HCT116 (cell line): ENCODE data around the gene AMOT. TPM values are rescaled to one million over a fixed set of nuclear protein-coding genes. Genes with fewer than 3 reads are reported as not detected.

Experiments
- ATAC-seq: fragments of 200-7000 bp; cut with Tn5 transposase; 2 replicates; pipeline ENCODE4 v1.9.1; 2020; ENCODE audit warnings: mild to moderate bottlenecking, moderate library complexity
- BruUV-seq: library from RNA; stranded (reverse); fragments of 400-500 nt; replicated peaks from 2 replicates; lab custom pipeline; 2021; lab: Mats Ljungman, UMichigan
- CTCF ChIA-PET: fragments of 300-600 bp; sonication (Branson Sonifier 250); formaldehyde crosslinking; loops from one replicate; lab custom pipeline; 2021; ENCODE audit warnings: antibody characterized with exemption; lab: Charles Lee
- POLR2A ChIA-PET: fragments of 300-600, 350-600 bp; sonication (Branson Sonifier 250); formaldehyde crosslinking; loops from one replicate; lab custom pipeline; 2021; ENCODE audit warnings: antibody characterized with exemption; lab: Charles Lee
- RAD21 ChIA-PET, 2 experiments: fragments of 300-600 bp; sonication (Branson Sonifier 250); formaldehyde crosslinking; loops; one replicate each; lab custom pipeline; 2023; ENCODE audit warnings: low total read pairs in 2 of 2; ENCODE audit not compliant: uncharacterized antibody in 2 of 2, unreplicated experiment in 2 of 2, low non-redundant PET in 1 of 2; lab: Charles Lee
- DNase-seq: peaks from one replicate; pipeline ENCODE4 v3.0.0-alpha.2; 2010; ENCODE audit warnings: low read depth, low spot score
- H2AFZ ChIP-seq: fragments of 200-600 bp; shearing (Covaris generic), sonication (generic); 2 replicates; pipeline ENCODE4 v1.6.1; 2017; ENCODE audit warnings: low read depth, mixed run types, mixed read lengths, antibody characterized with exemption, low read length; ENCODE audit not compliant: poor library complexity, severe bottlenecking
- H3K27ac ChIP-seq: 2 replicates; pipeline ENCODE4 v1.5.1; 2012; ENCODE audit warnings: low read depth, low read length
- H3K27me3 ChIP-seq: fragments of 200-600 bp; sonication (generic); 2 replicates; pipeline ENCODE4 v1.6.1; 2016; ENCODE audit warnings: mixed run types, low read length, mixed read lengths; ENCODE audit not compliant: insufficient read depth
- H3K36me3 ChIP-seq, 2 experiments: fragments of 200-500 bp in 1 of 2; fragments of 200-600 bp in 1 of 2; sonication (Bioruptor generic) in 1 of 2; sonication (generic) in 1 of 2; 2 replicates each; pipeline versions ENCODE4 v1.5.1 to v1.6.1; 2014 to 2016; ENCODE audit warnings: low read length in 2 of 2, inconsistent platforms in 1 of 2, mixed read lengths in 1 of 2, mixed run types in 1 of 2; ENCODE audit not compliant: insufficient read depth in 2 of 2, control insufficient read depth in 1 of 2
- H3K4me1 ChIP-seq, 2 experiments: fragments of 200-600 bp in 1 of 2; sonication (generic) in 1 of 2; 2 replicates each; pipeline versions ENCODE4 v1.5.1 to v1.6.1; 2012 to 2017; ENCODE audit warnings: low read length in 2 of 2, inconsistent platforms in 1 of 2, mild to moderate bottlenecking in 1 of 2, mixed read lengths in 1 of 2, mixed run types in 1 of 2, moderate library complexity in 1 of 2; ENCODE audit not compliant: insufficient read depth in 2 of 2, control insufficient read depth in 1 of 2
- H3K4me2 ChIP-seq: fragments of 200-600 bp; sonication (generic); 2 replicates; pipeline ENCODE4 v1.6.1; 2017; ENCODE audit warnings: mixed run types, low read length, mixed read lengths
- H3K4me3 ChIP-seq, 2 experiments: fragments of 200-600 bp in 1 of 2; sonication (generic) in 1 of 2; replicated peaks in 1 of 2; 2 replicates each; pipeline ENCODE4 v1.5.1; 2011 to 2016; ENCODE audit warnings: low read length in 2 of 2, control low read depth in 1 of 2, low read depth in 1 of 2, mild to moderate bottlenecking in 1 of 2, mixed read lengths in 1 of 2, mixed run types in 1 of 2
- H3K79me2 ChIP-seq: fragments of 200-600 bp; sonication (generic); 2 replicates; pipeline ENCODE4 v1.6.1; 2017; ENCODE audit warnings: mild to moderate bottlenecking, mixed run types, low read length, moderate library complexity, mixed read lengths; ENCODE audit not compliant: insufficient read depth
- H3K9ac ChIP-seq: fragments of 200-600 bp; sonication (generic); 2 replicates; pipeline ENCODE4 v1.6.1; 2016; ENCODE audit warnings: low read length, mixed read lengths
- H3K9me2 ChIP-seq: fragments of 200-600 bp; sonication (generic), shearing (Covaris generic); 2 replicates; pipeline ENCODE4 v1.6.1; 2017; ENCODE audit warnings: mixed run types, mild to moderate bottlenecking, moderate library complexity; ENCODE audit not compliant: insufficient read depth
- H3K9me3 ChIP-seq, 2 experiments: fragments of 200-500 bp in 1 of 2; fragments of 200-600 bp in 1 of 2; sonication (Bioruptor generic) in 1 of 2; sonication (generic) in 1 of 2; 2 replicates each; pipeline ENCODE4 v1.6.1; 2014 to 2017; ENCODE audit warnings: low read length in 2 of 2, mixed read lengths in 2 of 2, inconsistent platforms in 1 of 2, low read depth in 1 of 2, mild to moderate bottlenecking in 1 of 2, mixed run types in 1 of 2, moderate library complexity in 1 of 2; ENCODE audit not compliant: control insufficient read depth in 1 of 2, insufficient read depth in 1 of 2
- H4K20me1 ChIP-seq: fragments of 200-600 bp; sonication (generic), shearing (Covaris generic); 2 replicates; pipeline ENCODE4 v1.6.1; 2017; ENCODE audit warnings: mixed run types, mild to moderate bottlenecking, moderate library complexity; ENCODE audit not compliant: insufficient read depth
- CBX3 ChIP-seq: IDR thresholded peaks from 2 replicates; pipeline ENCODE4 v1.6.1; 2012; ENCODE audit warnings: low read depth
- CEBPB ChIP-seq: IDR thresholded peaks from 2 replicates; pipeline ENCODE4 v1.6.1; 2012; ENCODE audit warnings: low read depth
- CTCF ChIP-seq, 3 experiments: fragments of 200-600 bp in 1 of 3; sonication (generic) in 1 of 3; IDR thresholded peaks in 2 of 3; conservative IDR thresholded peaks in 1 of 3; 2 replicates each; pipeline ENCODE4 v1.5.1; 2012 to 2017; ENCODE audit warnings: low read depth in 2 of 3, low read length in 2 of 3, antibody characterized with exemption in 1 of 3, borderline replicate concordance in 1 of 3, control low read depth in 1 of 3, mild to moderate bottlenecking in 1 of 3, mixed read lengths in 1 of 3, mixed run types in 1 of 3, moderate library complexity in 1 of 3; ENCODE audit not compliant: insufficient read depth in 1 of 3
- JUND ChIP-seq: IDR thresholded peaks from 2 replicates; pipeline ENCODE4 v1.6.1; 2012
- RAD21 ChIP-seq: IDR thresholded peaks from 2 replicates; pipeline ENCODE4 v1.6.1; 2012; ENCODE audit warnings: low read depth, mild to moderate bottlenecking
- SIN3A ChIP-seq: IDR thresholded peaks from 2 replicates; pipeline ENCODE4 v1.6.1; 2012; ENCODE audit warnings: low read depth
- SRF ChIP-seq: IDR thresholded peaks from 2 replicates; pipeline ENCODE4 v1.6.1; 2012; ENCODE audit warnings: low read depth
- intact Hi-C: fragments of 100-400 bp; cut with micrococcal nuclease; formaldehyde crosslinking; loops from 2 replicates; pipeline ENCODE4 v1.10.0; 2022
- total RNA-seq: library from RNA; stranded (reverse); gene quantifications from one replicate; pipeline ENCODE4 v1.2.1, GENCODE V29; 2021; ENCODE audit not compliant: unreplicated experiment

The AMOT gene
- total RNA-seq, 1 experiment from 2014 or later = 7.7 TPM

- intact Hi-C loops = no loop called here
- RAD21 ChIA-PET = no interaction called here
These were observed 93.6 kb downstream of the AMOT start for GRCh38 chrX:112746812-112747595.

More at GRCh38 chrX:112746812-112747595, 93.6 kb downstream of the AMOT start:
- Histone ChIP-seq H3K36me3 (no peaks in the 10 kb centered on the region), H4K20me1 (no peaks in the 10 kb centered on the region), H3K9me3 (no peaks in the 10 kb centered on the region), H3K4me1 (no peaks in the 10 kb centered on the region), H3K4me3 (no peak overlapping the region), H3K27ac (no peak overlapping the region), H2AFZ (no peak overlapping the region), H3K4me2 (no peak overlapping the region), H3K27me3 (no peaks in the 10 kb centered on the region), H3K9ac (no peak overlapping the region), H3K9me2 (no peaks in the 10 kb centered on the region), H3K79me2 (no peaks in the 10 kb centered on the region)
- ATAC-seq (no peak), DNase-seq (no peak)
- CTCF ChIA-PET = no interaction called here
- BruUV-seq = no TSS peak
- POLR2A ChIA-PET = no interaction called here
- TF ChIP-seq CBX3 (no peak), JUND (no peak), SIN3A (no peak), CEBPB (no peak), RAD21 (no peak), SRF (no peak), CTCF (IDR thresholded peaks at IDR 0.05 in 2 of 3, conservative IDR thresholded peaks at IDR 0.05 in 1 of 3; ENCODE audit: borderline replicate concordance in 1 of 3, insufficient read depth in 1 of 3, low read depth in 2 of 3, low read length in 2 of 3) (no peak)
